Adrenal gland (tissue), 12 donors: ENCODE results near the gene NPRL2. TPM values are rescaled to one million over a fixed set of nuclear protein-coding genes. Genes with fewer than 3 reads are reported as not detected.
A peak's percentile ranks its signal among the peaks of the same experiment; 100 is the strongest.

Experiments used
- DNase-seq, 7 donors: peaks; one replicate each; pipeline ENCODE4 v3.0.0-alpha.2; 2019 to 2020
- H3K27ac ChIP-seq, 5 donors: fragments of 200-600 bp; sonication (generic) in 4 of 5; 1 replicate in 3 of 5; 2 replicates in 2 of 5; pipeline versions ENCODE4 v1.5.1 to v1.8.0; 2016 to 2020; ENCODE audit warnings: mild to moderate bottlenecking in 1 of 5
- H3K27me3 ChIP-seq: fragments of 200-600 bp; 2 replicates; pipeline ENCODE4 v1.8.0; 2021
- H3K36me3 ChIP-seq, 2 donors: fragments of 200-600 bp; replicated peaks in 1 of 2; 1 replicate in 1 of 2; 2 replicates in 1 of 2; pipeline versions ENCODE4 v1.5.1 to v1.8.0; 2018 to 2022
- H3K4me1 ChIP-seq, 2 donors: fragments of 200-600 bp; replicated peaks in 1 of 2; 1 replicate in 1 of 2; 2 replicates in 1 of 2; pipeline versions ENCODE4 v1.5.1 to v1.8.0; 2018 to 2021
- H3K4me3 ChIP-seq, 4 donors: fragments of 200-600 bp; sonication (generic) in 3 of 4; one replicate each; pipeline ENCODE4 v1.5.1; 2016 to 2018
- H3K9me3 ChIP-seq, 3 donors: fragments of 200-600 bp; sonication (generic) in 1 of 3; replicated peaks in 1 of 3; 1 replicate in 2 of 3; 2 replicates in 1 of 3; pipeline versions ENCODE4 v1.5.1 to v1.8.0; 2016 to 2021
- CTCF ChIP-seq, 6 experiments: fragments of 450-650 bp in 4 of 6; fragments of 200-600 bp in 2 of 6; sonication (generic) in 1 of 6; IDR thresholded peaks; 1 replicate in 5 of 6; 2 replicates in 1 of 6; pipeline versions ENCODE4 v1.5.1 to v1.8.0; 2016 to 2021; ENCODE audit warnings: antibody characterized with exemption in 6 of 6, mild to moderate bottlenecking in 2 of 6, moderate library complexity in 1 of 6
- POLR2A ChIP-seq, 2 donors: fragments of 450-650 bp; IDR thresholded peaks; one replicate each; pipeline ENCODE4 v1.6.1; 2017; ENCODE audit warnings: antibody characterized with exemption in 2 of 2, mild to moderate bottlenecking in 2 of 2, moderate library complexity in 1 of 2
- WGBS, 4 donors: extraction: QIAGEN DNeasy Blood & Tissue Kit in 2 of 4; methylation state at CpG; one replicate each; pipeline versions ENCODE4 v1.1.5 to v1.1.7; 2013 to 2017; 5-methylcytosine and 5-hydroxymethylcytosine counted together
- intact Hi-C, 2 donors: fragments of 100-400 bp; cut with DNase I; formaldehyde crosslinking; loops; one replicate each; pipeline versions ENCODE4 v1.14.1 to v1.15.0; 2022 to 2023
- polyA plus RNA-seq, 3 donors: library from polyadenylated mRNA; stranded (reverse); fragments of 200-250 nt in 2 of 3; fragments of 350-450 nt in 1 of 3; fragmentation: Illumina TruSeq in 1 of 3; extraction: RNeasy Lipid Tissue Mini Kit (QIAGEN cat#74804) in 1 of 3; gene quantifications; one replicate each; pipeline ENCODE4 v1.2.3, GENCODE V29; 2013 to 2014
- total RNA-seq, 9 donors: library from RNA; depleted of rRNA in 4 of 9; stranded (reverse); fragments of >200 nt in 4 of 9; fragments of 120-200 nt in 1 of 9; fragmentation: NEBNext Ultra II Directional in 1 of 9; extraction: Animal tissue kit (Norgen Biotek cat#: 25700) in 1 of 9; gene quantifications; one replicate each; pipeline versions ENCODE4 v1.1.0 to v1.2.4, GENCODE V29; 2013 to 2023
- donor health status: healthy with polysubstance abuse.
- donor health status: Bipolar disorder and iron deficiency.
- donor health status: DM: yes; HTN: yes; CAD: no.
- donor health status: DM: no; HTN: no; CAD: no.
- donor health status: DM: no; HTN: no; CAD: no.
- donor health status: DM: yes; HTN: yes; CAD: no.

Gene NPRL2
- total and polyA plus RNA-seq, 12 donors: 16.9 to 57.9 (median 26.3) TPM

DNA sequence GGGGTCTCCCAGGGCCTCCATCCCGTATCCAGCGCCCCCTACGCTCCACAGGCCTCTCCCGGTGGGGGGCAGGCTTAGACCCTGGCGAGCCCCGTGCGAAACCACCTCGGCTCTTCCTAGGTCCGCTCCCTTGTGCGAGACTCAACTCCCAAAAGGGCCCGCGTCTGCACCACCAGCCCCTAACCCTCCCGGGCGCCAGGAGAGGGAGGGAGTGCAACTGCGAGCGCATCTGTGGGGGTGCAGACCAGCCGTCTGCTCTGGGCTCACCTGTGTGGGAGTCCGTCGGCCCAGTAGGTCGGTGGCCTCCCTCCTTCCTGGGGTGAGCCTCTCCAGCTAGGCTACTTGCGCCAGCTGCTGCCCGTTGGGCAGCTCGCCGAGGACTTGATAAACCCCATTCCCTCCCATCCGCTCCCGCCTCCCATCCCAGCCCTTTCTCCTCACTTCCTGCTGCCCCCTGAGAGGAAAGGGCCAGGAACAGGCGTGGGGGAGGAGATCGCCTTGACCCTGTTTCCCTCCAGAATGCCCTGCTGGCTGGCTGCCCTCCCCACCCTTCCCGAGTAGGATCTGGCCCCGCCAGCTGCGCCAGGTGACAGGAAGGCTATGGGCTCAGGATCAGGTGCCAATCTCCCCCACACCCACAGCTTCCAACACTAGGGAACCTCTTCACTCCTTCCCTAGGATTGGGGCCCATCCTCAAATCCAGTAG lies 28.0 kb downstream of the NPRL2 start, which contains the start of gene HYAL2:
Gene HYAL2, minus strand, starts transcription at position 360 of the 706 bp plus-strand sequence. CDS start 2,256 bp downstream, outside the sequence.
- intact Hi-C loops: loop anchor here in 1 of 2 donors (5.0 kb wide), 1 partner anchor 50 kb away; no protein-coding TSS in a partner anchor
- H3K27me3 ChIP-seq: no peaks in the 10 kb centered on the region
- H3K9me3 ChIP-seq: no peaks in the 10 kb centered on the region
- TF ChIP-seq CTCF (IDR thresholded peaks at IDR 0.05) (peak in 1 of 6 experiments; percentile 1), POLR2A (IDR thresholded peaks at IDR 0.05) (peak in 1 of 2 donors; percentile 34)
- H3K4me3 ChIP-seq: peak within 1 kb of the TSS; percentile 25 to 96 (median 62)
- H3K27ac ChIP-seq: peak within 1 kb of the TSS; percentile 83 to 98 (median 94)
- peaks cover 41 to 71% of the 10 kb centered on the region in 2 donors for H3K4me1 ChIP-seq
- H3K36me3 ChIP-seq: peaks cover 0 to 34% of the 10 kb centered on the region in 2 donors
- 20 to 28% (median 25%) methylated on average over 18 to 31 of the region's 31 CpGs for WGBS, 4 donors
- peak; percentile 70 to 85 (median 73) for DNase-seq

GRCh38 chr3:50322115-50322385 lies 28.5 kb downstream of the NPRL2 start:
- intact Hi-C loops: loop anchor here in 1 of 2 donors (5.0 kb wide), 1 partner anchor 50 kb away; no protein-coding TSS in a partner anchor
- Histone ChIP-seq H3K4me1 (peaks cover 41 to 71% of the 10 kb centered on the region in 2 donors), H3K27me3 (no peaks in the 10 kb centered on the region)

DNA sequence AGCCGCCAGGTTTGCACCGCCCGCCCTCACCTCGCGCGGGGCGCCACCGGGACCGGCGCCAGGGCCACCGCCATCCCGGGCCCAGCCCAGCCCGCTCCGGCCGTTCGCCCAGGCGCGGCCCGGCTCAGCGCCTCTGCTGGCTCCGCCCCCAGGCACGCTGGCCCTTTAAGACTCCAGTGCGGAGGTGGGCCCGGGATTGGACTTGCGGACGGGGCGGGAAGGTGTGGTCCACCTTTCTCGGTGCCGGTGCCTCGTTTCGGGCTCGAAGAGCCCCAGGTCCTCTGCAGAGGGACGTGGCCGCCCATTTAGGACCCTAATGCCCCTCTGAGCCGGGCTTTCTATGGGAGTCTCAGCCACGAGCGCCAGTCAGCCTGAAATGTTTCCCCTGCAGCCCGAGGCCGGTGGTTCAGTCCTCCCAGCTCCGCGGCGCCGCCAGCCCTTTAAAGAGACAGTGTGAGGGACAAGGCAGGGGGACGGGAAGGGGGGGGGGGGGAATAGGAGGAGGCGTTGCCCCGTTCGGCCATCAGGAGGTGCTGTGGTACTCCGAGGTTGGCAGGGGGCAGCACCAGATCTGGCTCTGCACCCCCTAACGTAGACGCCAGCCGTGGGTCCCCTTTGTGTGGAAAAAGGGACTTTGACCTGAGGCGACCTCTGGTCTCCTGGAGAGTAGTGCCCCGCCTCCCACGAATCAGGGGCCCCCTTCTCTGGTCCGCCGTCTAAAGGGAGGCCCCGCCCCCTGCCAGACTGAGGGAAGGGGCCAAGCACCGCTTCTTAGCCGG lies 29.1 kb downstream of the NPRL2 start:
- no peaks in the 10 kb centered on the region for H3K27me3 ChIP-seq
- peaks cover 0 to 39% of the 10 kb centered on the region in 2 donors for H3K36me3 ChIP-seq
- peaks cover 44 to 73% of the 10 kb centered on the region in 2 donors for H3K4me1 ChIP-seq
- intact Hi-C loops: loop anchor here in 1 of 2 donors (5.0 kb wide), 1 partner anchor 49 kb away; no protein-coding TSS in a partner anchor
- peak; percentile 89 to 94 (median 91) for DNase-seq
- H3K9me3 ChIP-seq: no peaks in the 10 kb centered on the region
- peak overlapping the region; percentile 25 to 96 (median 62) for H3K4me3 ChIP-seq
- 1% methylated on average over 47 to 59 of the region's 59 CpGs; no CpG with 5 or more reads in 1 of the 4 donors for WGBS, 4 donors
- H3K27ac ChIP-seq: peak overlapping the region; percentile 83 to 98 (median 94)
- TF ChIP-seq POLR2A (IDR thresholded peaks at IDR 0.05) (peak; percentile 36 to 69), CTCF (IDR thresholded peaks at IDR 0.05) (peak; percentile 20 to 66 (median 32))

More at GRCh38 chr3:50322115-50322385, 28.5 kb downstream of the NPRL2 start:
- H3K36me3 ChIP-seq: peaks cover 0 to 38% of the 10 kb centered on the region in 2 donors
- WGBS, 4 donors: 17 to 39% (median 29%) methylated on average over 4 to 14 of the region's 14 CpGs
- DNase-seq: no peak
- H3K9me3 ChIP-seq: no peaks in the 10 kb centered on the region
- peak overlapping the region; percentile 35 to 98 (median 94) for H3K27ac ChIP-seq
- no peak for TF ChIP-seq POLR2A (IDR thresholded peaks at IDR 0.05)
- no peak for TF ChIP-seq CTCF (IDR thresholded peaks at IDR 0.05)
- peak overlapping the region in 2 of 4 donors; percentile 71 to 96 for H3K4me3 ChIP-seq

GRCh38 chr3:50320853-50321335 lies 29.7 kb downstream of the NPRL2 start:
- peak in 5 of 7 donors; percentile 64 to 84 (median 80) for DNase-seq
- H3K9me3 ChIP-seq: no peaks in the 10 kb centered on the region
- intact Hi-C loops: loop anchor here in 1 of 2 donors (5.0 kb wide), 1 partner anchor 49 kb away; no protein-coding TSS in a partner anchor
- no peaks in the 10 kb centered on the region for H3K27me3 ChIP-seq
- H3K36me3 ChIP-seq: peaks cover 0 to 37% of the 10 kb centered on the region in 2 donors
- peak overlapping the region; percentile 25 to 96 (median 62) for H3K4me3 ChIP-seq
- TF ChIP-seq CTCF (IDR thresholded peaks at IDR 0.05): no peak
- TF ChIP-seq POLR2A (IDR thresholded peaks at IDR 0.05): no peak
- WGBS, 4 donors: 0% methylated on average over 11 to 45 of the region's 45 CpGs
- peaks cover 45 to 75% of the 10 kb centered on the region in 2 donors for H3K4me1 ChIP-seq
- H3K27ac ChIP-seq: peak overlapping the region; percentile 83 to 98 (median 94)
